Hepatocyte (in vitro differentiated cells): Measurements from ENCODE around the gene POLR3B. TPM values are rescaled to one million over a fixed set of nuclear protein-coding genes. Genes with fewer than 3 reads are reported as not detected.

Source experiments
- DNase-seq: peaks from one replicate; pipeline ENCODE4 v3.0.0-alpha.2; 2016; ENCODE audit warnings: low spot score
- H2AFZ ChIP-seq: fragments of 200-600 bp; sonication (generic); 2 replicates; pipeline ENCODE4 v1.6.0; 2016; ENCODE audit warnings: antibody characterized with exemption, mild to moderate bottlenecking
- H3K27ac ChIP-seq: fragments of 200-600 bp; sonication (generic); 2 replicates; pipeline ENCODE4 v1.5.1; 2016; ENCODE audit warnings: mild to moderate bottlenecking
- H3K27me3 ChIP-seq: fragments of 200-600 bp; sonication (generic); 2 replicates; pipeline ENCODE4 v1.6.1; 2016
- H3K36me3 ChIP-seq: fragments of 200-600 bp; sonication (generic); replicated peaks from 2 replicates; pipeline ENCODE4 v1.5.1; 2016; ENCODE audit warnings: low read depth; ENCODE audit not compliant: insufficient read depth
- H3K4me1 ChIP-seq: fragments of 200-600 bp; sonication (generic); 2 replicates; pipeline ENCODE4 v1.5.1; 2016; ENCODE audit warnings: mild to moderate bottlenecking, moderate library complexity; ENCODE audit not compliant: insufficient read depth
- H3K4me2 ChIP-seq: fragments of 200-600 bp; sonication (generic); 2 replicates; pipeline ENCODE4 v1.6.0; 2016
- H3K4me3 ChIP-seq: fragments of 200-600 bp; sonication (generic); 2 replicates; pipeline ENCODE4 v1.5.1; 2016; ENCODE audit warnings: mild to moderate bottlenecking
- H3K79me2 ChIP-seq: fragments of 200-600 bp; sonication (generic); 2 replicates; pipeline ENCODE4 v1.6.0; 2017; ENCODE audit warnings: mild to moderate bottlenecking
- H3K9me2 ChIP-seq: fragments of 200-600 bp; sonication (generic); replicated peaks from 2 replicates; pipeline ENCODE4 v1.6.0; 2017; ENCODE audit warnings: mild to moderate bottlenecking; ENCODE audit not compliant: insufficient read depth
- H3K9me3 ChIP-seq: fragments of 200-600 bp; sonication (generic); 2 replicates; pipeline ENCODE4 v1.5.1; 2016; ENCODE audit warnings: low read depth, mild to moderate bottlenecking
- H4K20me1 ChIP-seq: fragments of 200-600 bp; sonication (generic); 2 replicates; pipeline ENCODE4 v1.6.0; 2016; ENCODE audit warnings: mild to moderate bottlenecking; ENCODE audit not compliant: insufficient read depth, poor library complexity, severe bottlenecking
- CTCF ChIP-seq: fragments of 200-600 bp; sonication (generic); IDR thresholded peaks from 2 replicates; pipeline ENCODE4 v1.5.1; 2016; ENCODE audit warnings: antibody characterized with exemption, mild to moderate bottlenecking; ENCODE audit not compliant: poor library complexity
- EZH2 ChIP-seq: fragments of 200-600 bp; sonication (generic); IDR thresholded peaks from 2 replicates; pipeline ENCODE4 v1.6.1; 2016; ENCODE audit warnings: antibody characterized with exemption, mild to moderate bottlenecking, borderline replicate concordance
- EZH2phosphoT487 ChIP-seq: fragments of 200-600 bp; sonication (generic); IDR thresholded peaks from one replicate; pipeline ENCODE4 v1.6.1; 2018; ENCODE audit warnings: antibody characterized with exemption, mild to moderate bottlenecking, low read depth, moderate library complexity; ENCODE audit not compliant: unreplicated experiment, severe bottlenecking
- WGBS: methylation state at CpG from one replicate; pipeline ENCODE4 v1.1.6; 2016; ENCODE audit warnings: low lambda C conversion rate; ENCODE audit errors: missing lambda C conversion rate; 5-methylcytosine and 5-hydroxymethylcytosine counted together
- polyA plus RNA-seq: library from polyadenylated mRNA; unstranded; fragments of >200 nt; fragmentation: Nextera tagmentation; extraction: Ambion mirVana; gene quantifications from 2 replicates; pipeline ENCODE4 v1.2.1, GENCODE V29; 2016
- total RNA-seq: library from RNA; depleted of rRNA; stranded (reverse); fragments of >200 nt; gene quantifications from 2 replicates; pipeline ENCODE4 v1.2.3, GENCODE V29; 2014

Gene POLR3B
- total and polyA plus RNA-seq, 2 experiments from 2014 or later, result 8.4 to 10.4 TPM

GRCh38 chr12:106389151-106389550 lies 31.6 kb downstream of the POLR3B start:
- no peaks in the 10 kb centered on the region for H3K27me3 ChIP-seq
- H3K27ac ChIP-seq, result no peak overlapping the region
- H3K9me3 ChIP-seq, result no peaks in the 10 kb centered on the region
- H3K9me2 ChIP-seq, result no peaks in the 10 kb centered on the region
- 85% methylated on average over 4 of the region's 4 CpGs for WGBS
- H4K20me1 ChIP-seq, result no peaks in the 10 kb centered on the region
- no peak for DNase-seq
- H3K36me3 ChIP-seq, result no peaks in the 10 kb centered on the region
- no peak overlapping the region for H3K4me2 ChIP-seq
- H3K79me2 ChIP-seq, result no peaks in the 10 kb centered on the region
- TF ChIP-seq CTCF, result no peak
- no peak for TF ChIP-seq EZH2phosphoT487
- TF ChIP-seq EZH2, result no peak
- no peak overlapping the region for H3K4me3 ChIP-seq
- no peak overlapping the region for H2AFZ ChIP-seq
- H3K4me1 ChIP-seq, result no peaks in the 10 kb centered on the region

- no peak overlapping the region for H2AFZ ChIP-seq
These were observed 35.2 kb downstream of the POLR3B start for GRCh38 chr12:106392759-106393158.

GRCh38 chr12:106409878-106410277 lies 52.3 kb downstream of the POLR3B start:
- no peaks in the 10 kb centered on the region for H3K9me2 ChIP-seq
- no peak overlapping the region for H3K4me3 ChIP-seq
- no peak overlapping the region for H2AFZ ChIP-seq

More at GRCh38 chr12:106392759-106393158, 35.2 kb downstream of the POLR3B start:
- H3K4me2 ChIP-seq, result no peak overlapping the region
- no peak overlapping the region for H3K27ac ChIP-seq
- 78% methylated on average over 1 of the region's 1 CpG for WGBS
- no peaks in the 10 kb centered on the region for H3K27me3 ChIP-seq
- H4K20me1 ChIP-seq, result no peaks in the 10 kb centered on the region
- no peaks in the 10 kb centered on the region for H3K9me3 ChIP-seq
- H3K36me3 ChIP-seq, result peaks cover 4% of the 10 kb centered on the region
- H3K9me2 ChIP-seq, result no peaks in the 10 kb centered on the region
- TF ChIP-seq CTCF, result no peak
- no peak for TF ChIP-seq EZH2phosphoT487
- TF ChIP-seq EZH2, result no peak
- no peak overlapping the region for H3K4me3 ChIP-seq
- no peak for DNase-seq
- H3K4me1 ChIP-seq, result no peaks in the 10 kb centered on the region
- no peaks in the 10 kb centered on the region for H3K79me2 ChIP-seq

More at GRCh38 chr12:106409878-106410277, 52.3 kb downstream of the POLR3B start:
- no peaks in the 10 kb centered on the region for H3K9me3 ChIP-seq
- H3K27ac ChIP-seq, result no peak overlapping the region
- H3K79me2 ChIP-seq, result no peaks in the 10 kb centered on the region
- no peaks in the 10 kb centered on the region for H3K4me1 ChIP-seq
- no peak for TF ChIP-seq EZH2phosphoT487
- TF ChIP-seq CTCF, result no peak
- no peak for TF ChIP-seq EZH2
- DNase-seq, result no peak
- 87% methylated on average over 2 of the region's 2 CpGs for WGBS
- peaks cover 3% of the 10 kb centered on the region for H4K20me1 ChIP-seq
- H3K4me2 ChIP-seq, result no peak overlapping the region
- H3K27me3 ChIP-seq, result no peaks in the 10 kb centered on the region
- no peaks in the 10 kb centered on the region for H3K36me3 ChIP-seq
